HepG2 (cell line): ENCODE measurements around the gene SOX5.

Source experiments
- ARNTL ChIP-seq: sonication (generic); formaldehyde crosslinking; IDR thresholded peaks from 2 replicates; pipeline ENCODE4 v1.4.0; 2020; ENCODE audit warnings: mild to moderate bottlenecking, missing genetic modification reagents
- CTCF ChIP-seq: sonication (generic); formaldehyde crosslinking; IDR thresholded peaks from 2 replicates; pipeline ENCODE4 v1.5.0; 2020; ENCODE audit warnings: mild to moderate bottlenecking, missing genetic modification reagents, moderate library complexity
- JUNB ChIP-seq: sonication (generic); formaldehyde crosslinking; IDR thresholded peaks from 2 replicates; pipeline ENCODE4 v1.8.0; 2022; ENCODE audit warnings: missing genetic modification reagents, mild to moderate bottlenecking, borderline replicate concordance
- POLR2A ChIP-seq, 2 experiments: IDR thresholded peaks; 2 replicates each; pipeline ENCODE4 v1.6.1; 2011; ENCODE audit warnings: low read depth in 2 of 2, low read length in 2 of 2, mild to moderate bottlenecking in 1 of 2, moderate library complexity in 1 of 2; ENCODE audit not compliant: insufficient read depth in 1 of 2
- STAT5B ChIP-seq: sonication (generic); formaldehyde crosslinking; IDR thresholded peaks from 2 replicates; pipeline ENCODE4 v1.4.0; 2020; ENCODE audit warnings: missing genetic modification reagents
- THAP7 ChIP-seq: sonication (generic); formaldehyde crosslinking; IDR thresholded peaks from 2 replicates; pipeline ENCODE4 v1.8.1; 2023; ENCODE audit warnings: mild to moderate bottlenecking, missing genetic modification reagents
- ZNF235 ChIP-seq: sonication (generic); formaldehyde crosslinking; IDR thresholded peaks from 2 replicates; pipeline ENCODE4 v1.8.1; 2023; ENCODE audit warnings: mild to moderate bottlenecking, missing genetic modification reagents, borderline replicate concordance
- ZNF878 ChIP-seq: sonication (generic); formaldehyde crosslinking; IDR thresholded peaks from 2 replicates; pipeline ENCODE4 v1.8.1; 2023; ENCODE audit warnings: mild to moderate bottlenecking, missing genetic modification reagents, moderate library complexity

GRCh38 chr12:23891115-23891514 is 58.4 kb downstream of the SOX5 start:
- TF ChIP-seq ZNF878 (CRISPR knock-in tag) (no peak), CTCF (CRISPR knock-in tag) (no peak), ARNTL (no peak), POLR2A (IDR thresholded peaks at IDR 0.05; ENCODE audit: insufficient read depth in 1 of 2, low read depth in 2 of 2, low read length in 2 of 2) (no peak), STAT5B (no peak), JUNB (no peak), ZNF235 (no peak), THAP7 (CRISPR knock-in tag) (no peak)
